PC-3 (cell line): ENCODE results near the gene TMEM163. TPM values are rescaled to one million over a fixed set of nuclear protein-coding genes. Genes with fewer than 3 reads are reported as not detected.
"Not testable (repeated sequence)": the region's sequence is repeated elsewhere in the genome, so short reads cannot be mapped to it uniquely, and the experiment has no call there.

ENCODE experiments used
- ATAC-seq: fragments of 200-7000 bp; cut with Tn5 transposase; 2 replicates; pipeline ENCODE4 v1.9.1; 2020; ENCODE audit warnings: mild to moderate bottlenecking, moderate library complexity
- BruUV-seq: library from RNA; stranded (reverse); fragments of 400-500 nt; replicated peaks from 2 replicates; lab custom pipeline; 2021; lab: Mats Ljungman, UMichigan
- CTCF ChIA-PET: fragments of 300-600 bp; sonication (Branson Sonifier 250); formaldehyde crosslinking; loops from one replicate; lab custom pipeline; 2022; ENCODE audit warnings: antibody characterized with exemption; lab: Charles Lee
- POLR2A ChIA-PET: fragments of 300-600 bp; sonication (Branson Sonifier 250); formaldehyde crosslinking; loops from one replicate; lab custom pipeline; 2022; ENCODE audit warnings: antibody characterized with exemption; ENCODE audit not compliant: unreplicated experiment; lab: Charles Lee
- DNase-seq: peaks from one replicate; pipeline ENCODE4 v3.0.0-alpha.2; 2015
- H2AFZ ChIP-seq: fragments of 300-600 bp; sonication (generic); 2 replicates; pipeline ENCODE4 v1.6.0; 2016; ENCODE audit warnings: antibody characterized with exemption, low read length
- H3F3A ChIP-seq: fragments of 300-600 bp; sonication (generic); one replicate; pipeline ENCODE4 v1.6.0; 2017; ENCODE audit warnings: antibody characterized with exemption, low read length, control low read depth, mild to moderate bottlenecking; ENCODE audit not compliant: unreplicated experiment
- H3K27ac ChIP-seq: fragments of 300-600 bp; sonication (generic); 2 replicates; pipeline ENCODE4 v1.5.1; 2016; ENCODE audit warnings: mild to moderate bottlenecking, low read length
- H3K27me3 ChIP-seq: fragments of 300-600 bp; sonication (generic); 2 replicates; pipeline ENCODE4 v1.6.1; 2016; ENCODE audit warnings: low read length, mixed read lengths
- H3K36me3 ChIP-seq: fragments of 300-600 bp; sonication (generic); 2 replicates; pipeline ENCODE4 v1.6.1; 2016; ENCODE audit warnings: low read depth, mixed run types, low read length, mixed read lengths
- H3K4me1 ChIP-seq: fragments of 300-600 bp; sonication (generic); 2 replicates; pipeline ENCODE4 v1.5.1; 2016; ENCODE audit warnings: low read length; ENCODE audit not compliant: insufficient read depth
- H3K4me2 ChIP-seq: fragments of 300-600 bp; sonication (generic); 2 replicates; pipeline ENCODE4 v1.6.0; 2016; ENCODE audit warnings: low read length
- H3K4me3 ChIP-seq: fragments of 300-600 bp; sonication (generic); 2 replicates; pipeline ENCODE4 v1.5.1; 2016; ENCODE audit warnings: mild to moderate bottlenecking, low read length, mixed read lengths
- H3K79me2 ChIP-seq: fragments of 300-600 bp; sonication (generic); 2 replicates; pipeline ENCODE4 v1.6.1; 2017; ENCODE audit warnings: low read length, mixed read lengths
- H3K9ac ChIP-seq: fragments of 300-600 bp; sonication (generic); 2 replicates; pipeline ENCODE4 v1.6.0; 2016; ENCODE audit warnings: mild to moderate bottlenecking, low read length
- H3K9me2 ChIP-seq: fragments of 300-600 bp; sonication (generic); replicated peaks from 2 replicates; pipeline ENCODE4 v1.6.1; 2016; ENCODE audit warnings: mixed run types, low read length, mixed read lengths
- H3K9me3 ChIP-seq: fragments of 300-600 bp; sonication (generic); 2 replicates; pipeline ENCODE4 v1.6.1; 2016; ENCODE audit warnings: low read length, mixed read lengths
- H4K20me1 ChIP-seq: fragments of 300-600 bp; sonication (generic); 2 replicates; pipeline ENCODE4 v1.6.1; 2016; ENCODE audit warnings: low read length, mixed read lengths
- CTCF ChIP-seq: fragments of 300-600 bp; sonication (generic); conservative IDR thresholded peaks from 2 replicates; pipeline ENCODE4 v1.5.1; 2017; ENCODE audit warnings: antibody characterized with exemption, low read depth, mild to moderate bottlenecking, low read length
- EZH2 ChIP-seq: fragments of 300-600 bp; sonication (generic); IDR thresholded peaks from one replicate; pipeline ENCODE4 v1.6.1; 2017; ENCODE audit warnings: antibody characterized with exemption, mild to moderate bottlenecking, low read length; ENCODE audit not compliant: unreplicated experiment
- EZH2phosphoT487 ChIP-seq: fragments of 300-600 bp; sonication (generic); IDR thresholded peaks from 2 replicates; pipeline ENCODE4 v1.6.1; 2018; ENCODE audit warnings: mild to moderate bottlenecking, antibody characterized with exemption, low read length, borderline replicate concordance
- intact Hi-C: fragments of 100-400 bp; cut with micrococcal nuclease; formaldehyde crosslinking; loops from 2 replicates; pipeline ENCODE4 v1.9.0; 2023
- total RNA-seq: library from RNA; depleted of rRNA; stranded (reverse); fragments of >200 nt; gene quantifications from 2 replicates; pipeline ENCODE4 v1.2.3, GENCODE V29; 2014

The TMEM163 gene
- total RNA-seq, 1 experiment from 2014 or later = 0.47 TPM

GRCh38 chr2:134724341-134724740 is 5.5 kb upstream of the TMEM163 start:
- no peak for DNase-seq
- no peaks in the 10 kb centered on the region for H3K9me3 ChIP-seq
- H3K4me2 ChIP-seq = no peak overlapping the region
- intact Hi-C loops = no loop called here
- H3K9ac ChIP-seq = no peak overlapping the region
- TF ChIP-seq CTCF (no peak), EZH2phosphoT487 (no peak), EZH2 (no peak)
- no peaks in the 10 kb centered on the region for H4K20me1 ChIP-seq
- no peak overlapping the region for H3K4me3 ChIP-seq
- no peaks in the 10 kb centered on the region for H3K79me2 ChIP-seq
- no peak overlapping the region for H3K27ac ChIP-seq
- H3K27me3 ChIP-seq = peaks cover 5% of the 10 kb centered on the region
- ChIA-PET CTCF (no interaction called here), POLR2A (no interaction called here)
- H3F3A ChIP-seq = no peaks in the 10 kb centered on the region
- peaks cover 7% of the 10 kb centered on the region for H3K4me1 ChIP-seq
- no peak overlapping the region for H2AFZ ChIP-seq
- no peaks in the 10 kb centered on the region for H3K9me2 ChIP-seq
- BruUV-seq = no TSS peak
- ATAC-seq = no peak
- H3K36me3 ChIP-seq = no peaks in the 10 kb centered on the region

DNA sequence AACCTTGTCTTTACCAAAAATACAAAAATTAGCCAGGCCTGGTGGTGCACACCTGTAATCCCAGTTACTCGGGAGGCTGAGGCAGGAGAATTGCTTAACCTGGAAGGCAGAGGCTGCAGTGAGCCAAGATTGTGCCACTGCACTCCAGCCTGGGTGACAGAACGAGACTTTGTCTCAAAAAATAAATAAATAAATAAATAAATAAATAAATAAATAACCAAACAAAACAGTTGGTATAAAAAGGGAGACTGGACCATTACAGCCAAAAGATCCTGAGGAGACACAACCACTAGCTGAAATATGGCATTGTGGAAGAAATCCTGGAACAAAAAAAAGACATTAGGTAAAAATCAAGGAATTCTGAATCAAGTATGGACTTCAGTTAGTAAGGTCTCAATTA is 4.9 kb upstream of the TMEM163 start:
- H3F3A ChIP-seq, DNase-seq, H3K79me2 ChIP-seq, POLR2A ChIA-PET, H3K9me2 ChIP-seq, ATAC-seq, H3K9me3 ChIP-seq, intact Hi-C loops, CTCF ChIA-PET, H3K4me3 ChIP-seq, H4K20me1 ChIP-seq, H2AFZ ChIP-seq, H3K4me2 ChIP-seq, H3K27ac ChIP-seq, BruUV-seq, H3K9ac ChIP-seq, H3K36me3 ChIP-seq, H3K4me1 ChIP-seq, H3K27me3 ChIP-seq: not testable (repeated sequence)

DNA sequence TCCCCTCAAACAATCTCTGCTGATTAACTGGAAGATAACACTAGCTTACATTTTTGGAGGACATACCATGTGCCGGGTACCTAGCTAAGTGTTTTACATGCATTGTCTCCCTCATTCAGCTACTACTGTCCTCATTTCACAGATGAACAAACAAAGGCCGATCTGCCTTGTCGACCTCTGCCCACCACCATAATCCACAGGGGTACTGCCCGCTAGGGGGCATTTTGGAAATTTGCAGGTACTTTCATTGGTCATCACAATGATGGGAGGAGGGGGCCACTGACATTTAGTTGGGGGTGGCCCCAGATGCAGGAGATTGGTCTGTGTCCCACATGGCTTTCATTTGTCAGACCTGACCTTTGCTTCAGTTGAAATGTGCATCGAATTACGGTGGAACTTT is 3.9 kb upstream of the TMEM163 start:
- Histone ChIP-seq H3K27me3 (peaks cover 14% of the 10 kb centered on the region), H3K4me2 (no peak overlapping the region), H4K20me1 (no peaks in the 10 kb centered on the region), H3K36me3 (no peaks in the 10 kb centered on the region), H3K27ac (no peak overlapping the region), H3K4me1 (peaks cover 10% of the 10 kb centered on the region), H3K9ac (no peak overlapping the region), H3K4me3 (no peak overlapping the region), H2AFZ (no peak overlapping the region), H3K9me2 (no peaks in the 10 kb centered on the region), H3F3A (no peaks in the 10 kb centered on the region), H3K9me3 (no peaks in the 10 kb centered on the region), H3K79me2 (no peaks in the 10 kb centered on the region)
- intact Hi-C loops = no loop called here
- CTCF ChIA-PET = interaction anchor here (0.7 kb wide), 1 partner anchor 93 kb away, joined by 4 read pairs; no protein-coding TSS in a partner anchor
- no peak for DNase-seq
- POLR2A ChIA-PET = no interaction called here
- ATAC-seq = no peak
- BruUV-seq = no TSS peak
- no peak for TF ChIP-seq EZH2phosphoT487
- TF ChIP-seq CTCF = peak; percentile 67
